ENCODE results near the gene ZNF790.
A peak's percentile ranks its signal among the peaks of the same experiment; 100 is the strongest.

Gene ZNF790

DNA sequence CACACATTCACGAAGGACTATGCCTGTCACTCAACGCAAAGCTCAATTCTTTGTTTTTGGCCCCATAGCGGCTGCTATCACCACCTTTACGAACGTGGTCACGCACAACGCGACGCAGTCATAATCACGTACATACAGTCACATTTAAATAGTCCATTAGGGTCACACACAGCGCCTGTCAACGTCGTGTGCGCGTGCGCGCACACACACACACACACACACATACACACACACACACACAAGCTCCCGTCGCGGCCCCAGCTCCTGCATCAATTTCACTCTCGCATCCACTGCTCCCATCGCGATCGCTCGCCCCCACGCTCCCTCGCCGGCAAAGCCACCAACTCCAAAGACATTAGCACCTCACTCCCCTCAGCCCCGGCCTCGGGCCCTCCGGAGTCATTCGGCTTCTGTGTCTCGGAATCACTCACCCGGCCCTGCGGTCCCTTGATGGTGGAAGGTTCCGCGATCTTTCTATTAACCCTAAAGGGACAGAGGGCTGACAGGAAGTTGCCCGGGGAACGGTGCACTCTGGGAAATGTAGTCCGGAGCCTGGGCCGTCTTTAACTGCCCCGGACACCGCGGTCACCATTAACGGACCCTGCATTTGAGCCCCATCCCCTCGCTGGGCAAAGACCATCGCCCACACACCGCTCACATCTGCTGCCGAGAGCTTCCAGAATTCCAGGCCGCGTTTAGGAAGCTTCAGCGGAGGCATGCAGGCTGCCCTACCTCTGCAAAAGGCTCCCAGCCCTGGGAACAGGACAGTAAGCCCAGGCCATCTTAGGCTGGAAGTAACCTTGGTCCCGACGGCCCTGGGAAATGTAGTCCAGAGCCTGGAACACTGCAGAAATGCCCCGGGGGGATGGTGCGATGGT lies at the start of gene ZNF790:
Gene ZNF790, minus strand, starts transcription at position 482 of the 878 bp plus-strand sequence. CDS start 12,768 bp downstream, outside the sequence.
- H3K27me3 ChIP-seq = no peaks in the 10 kb centered on the region
- peak within 1 kb of the TSS; percentile 76 for H3K27ac ChIP-seq
- peaks cover 14 to 18% of the 10 kb centered on the region in 2 experiments for H3K4me1 ChIP-seq (ENCODE audit: control insufficient read depth in 1 of 2, insufficient read depth in 1 of 2, low read depth in 1 of 2, low read length in 1 of 2)
- H3K36me3 ChIP-seq = no peaks in the 10 kb centered on the region
- H3K9me3 ChIP-seq = peaks cover 6% of the 10 kb centered on the region
- peak within 1 kb of the TSS; percentile 72 to 74 for H3K4me3 ChIP-seq (ENCODE audit: low read depth in 1 of 2, low read length in 1 of 2)
- TF ChIP-seq, protein P1, sequence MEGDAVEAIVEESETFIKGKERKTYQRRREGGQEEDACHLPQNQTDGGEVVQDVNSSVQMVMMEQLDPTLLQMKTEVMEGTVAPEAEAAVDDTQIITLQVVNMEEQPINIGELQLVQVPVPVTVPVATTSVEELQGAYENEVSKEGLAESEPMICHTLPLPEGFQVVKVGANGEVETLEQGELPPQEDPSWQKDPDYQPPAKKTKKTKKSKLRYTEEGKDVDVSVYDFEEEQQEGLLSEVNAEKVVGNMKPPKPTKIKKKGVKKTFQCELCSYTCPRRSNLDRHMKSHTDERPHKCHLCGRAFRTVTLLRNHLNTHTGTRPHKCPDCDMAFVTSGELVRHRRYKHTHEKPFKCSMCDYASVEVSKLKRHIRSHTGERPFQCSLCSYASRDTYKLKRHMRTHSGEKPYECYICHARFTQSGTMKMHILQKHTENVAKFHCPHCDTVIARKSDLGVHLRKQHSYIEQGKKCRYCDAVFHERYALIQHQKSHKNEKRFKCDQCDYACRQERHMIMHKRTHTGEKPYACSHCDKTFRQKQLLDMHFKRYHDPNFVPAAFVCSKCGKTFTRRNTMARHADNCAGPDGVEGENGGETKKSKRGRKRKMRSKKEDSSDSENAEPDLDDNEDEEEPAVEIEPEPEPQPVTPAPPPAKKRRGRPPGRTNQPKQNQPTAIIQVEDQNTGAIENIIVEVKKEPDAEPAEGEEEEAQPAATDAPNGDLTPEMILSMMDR (IDR thresholded peaks at IDR 0.05) = no peak

DNA sequence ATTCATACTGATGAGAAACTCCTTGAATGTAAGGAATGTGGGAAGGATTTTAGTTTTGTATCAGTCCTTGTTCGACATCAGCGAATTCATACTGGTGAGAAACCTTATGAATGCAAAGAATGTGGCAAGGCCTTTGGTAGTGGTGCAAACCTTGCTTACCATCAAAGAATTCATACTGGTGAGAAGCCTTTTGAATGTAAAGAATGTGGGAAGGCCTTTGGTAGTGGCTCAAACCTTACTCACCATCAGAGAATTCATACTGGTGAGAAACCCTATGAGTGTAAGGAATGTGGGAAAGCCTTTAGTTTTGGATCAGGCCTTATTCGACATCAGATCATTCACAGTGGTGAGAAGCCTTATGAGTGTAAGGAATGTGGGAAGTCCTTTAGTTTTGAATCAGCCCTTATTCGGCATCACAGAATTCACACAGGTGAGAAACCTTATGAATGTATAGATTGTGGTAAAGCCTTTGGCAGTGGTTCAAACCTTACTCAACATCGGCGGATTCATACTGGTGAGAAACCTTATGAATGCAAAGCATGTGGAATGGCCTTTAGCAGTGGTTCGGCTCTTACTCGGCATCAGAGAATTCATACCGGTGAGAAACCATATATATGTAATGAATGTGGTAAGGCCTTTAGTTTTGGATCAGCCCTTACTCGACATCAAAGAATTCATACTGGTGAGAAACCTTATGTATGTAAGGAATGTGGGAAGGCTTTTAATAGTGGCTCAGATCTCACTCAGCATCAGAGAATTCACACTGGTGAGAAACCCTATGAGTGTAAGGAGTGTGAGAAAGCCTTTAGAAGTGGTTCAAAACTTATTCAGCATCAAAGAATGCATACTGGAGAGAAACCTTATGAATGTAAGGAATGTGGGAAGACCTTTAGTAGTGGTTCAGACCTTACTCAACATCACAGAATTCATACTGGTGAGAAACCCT lies 39.1 kb upstream of the ZNF790 start:
- Histone ChIP-seq H3K4me3 (ENCODE audit: low read depth in 1 of 2, low read length in 1 of 2) (no peak overlapping the region), H3K36me3 (peaks cover 10% of the 10 kb centered on the region), H3K9me3 (peaks cover 66% of the 10 kb centered on the region), H3K27ac (no peak overlapping the region), H3K4me1 (ENCODE audit: control insufficient read depth in 1 of 2, insufficient read depth in 1 of 2, low read depth in 1 of 2, low read length in 1 of 2) (no peaks in the 10 kb centered on the region), H3K27me3 (no peaks in the 10 kb centered on the region)
- TF ChIP-seq, protein P1 (IDR thresholded peaks at IDR 0.05) = no peak

- Histone ChIP-seq H3K4me1 (ENCODE audit: control insufficient read depth in 1 of 2, insufficient read depth in 1 of 2, low read depth in 1 of 2, low read length in 1 of 2) (peaks cover 22 to 24% of the 10 kb centered on the region in 2 experiments), H3K27me3 (no peaks in the 10 kb centered on the region), H3K9me3 (peaks cover 3% of the 10 kb centered on the region), H3K36me3 (no peaks in the 10 kb centered on the region), H3K4me3 (ENCODE audit: low read depth in 1 of 2, low read length in 1 of 2) (peak overlapping the region in 1 of 2 experiments; percentile 65), H3K27ac (no peak overlapping the region)
- TF ChIP-seq, protein P1 (IDR thresholded peaks at IDR 0.05) = no peak
These were observed 13.7 kb upstream of the ZNF790 start for GRCh38 chr19:36851898-36852297.

GRCh38 chr19:36850559-36851442 lies 12.6 kb upstream of the ZNF790 start, which contains the start of gene ZNF345:
Gene ZNF345 (plus strand): TSS chr19:36850876. CDS start chr19:36876831, 25,955 bp downstream.
- TF ChIP-seq, protein P1 (IDR thresholded peaks at IDR 0.05) = no peak
- Histone ChIP-seq H3K27me3 (no peaks in the 10 kb centered on the region), H3K27ac (peak within 1 kb of the TSS; percentile 82), H3K4me1 (ENCODE audit: control insufficient read depth in 1 of 2, insufficient read depth in 1 of 2, low read depth in 1 of 2, low read length in 1 of 2) (peaks cover 22 to 24% of the 10 kb centered on the region in 2 experiments), H3K9me3 (no peaks in the 10 kb centered on the region), H3K36me3 (no peaks in the 10 kb centered on the region), H3K4me3 (ENCODE audit: low read depth in 1 of 2, low read length in 1 of 2) (peak within 1 kb of the TSS; percentile 65 to 80)
